HG03469 (cell line): ENCODE results near the gene SLC4A1AP.

Source experiments
- ATAC-seq: cut with Tn5 transposase; IDR thresholded peaks from one replicate; pipeline ENCODE4 v1.9.1; 2021; ENCODE audit warnings: mild to moderate bottlenecking, moderate library complexity, moderate number of reproducible peaks; ENCODE audit not compliant: unreplicated experiment

Gene SLC4A1AP

GRCh38 chr2:27716301-27717069 is 52.8 kb downstream of the SLC4A1AP start:
- no peak for ATAC-seq

- ATAC-seq, result no peak
Measured at GRCh38 chr2:27717070-27717795, 53.5 kb downstream of the SLC4A1AP start.

GRCh38 chr2:27720004-27720551 is 56.4 kb downstream of the SLC4A1AP start:
- ATAC-seq, result no peak

GRCh38 chr2:27721335-27721734 is 57.6 kb downstream of the SLC4A1AP start:
- no peak for ATAC-seq

GRCh38 chr2:27721884-27722485 is 58.3 kb downstream of the SLC4A1AP start:
- ATAC-seq, result no peak

- ATAC-seq, result no peak
Measured at GRCh38 chr2:27723372-27724144, 59.9 kb downstream of the SLC4A1AP start.

- no peak for ATAC-seq
Measured at GRCh38 chr2:27724191-27724590, 60.5 kb downstream of the SLC4A1AP start.

- no peak for ATAC-seq
Measured at GRCh38 chr2:27724905-27725701, 61.4 kb downstream of the SLC4A1AP start.

- ATAC-seq, result no peak
Measured at GRCh38 chr2:27727257-27727656, 63.6 kb downstream of the SLC4A1AP start.

- no peak for ATAC-seq
Measured at GRCh38 chr2:27728081-27728858, 64.6 kb downstream of the SLC4A1AP start.

- ATAC-seq, result no peak
Measured at GRCh38 chr2:27729198-27729597, 65.5 kb downstream of the SLC4A1AP start.

GRCh38 chr2:27729614-27730013 is 65.9 kb downstream of the SLC4A1AP start:
- ATAC-seq, result no peak

- no peak for ATAC-seq
Measured at GRCh38 chr2:27730261-27730662, 66.6 kb downstream of the SLC4A1AP start.

GRCh38 chr2:27730980-27731691 is 67.4 kb downstream of the SLC4A1AP start:
- ATAC-seq, result no peak

GRCh38 chr2:27734305-27734704 is 70.6 kb downstream of the SLC4A1AP start:
- ATAC-seq, result no peak

- ATAC-seq, result no peak
Measured at GRCh38 chr2:27735263-27735904, 71.7 kb downstream of the SLC4A1AP start.

- no peak for ATAC-seq
Measured at GRCh38 chr2:27736031-27736889, 72.6 kb downstream of the SLC4A1AP start.
